NCI-H748 (cell line): Measurements from ENCODE around the gene DNM2.

Experiments
- DNase-seq: peaks from one replicate; lab custom pipeline; 2025; ENCODE audit not compliant: unreplicated experiment; lab: John Stamatoyannopoulos, UW

DNM2 gene

GRCh38 chr19:10811391-10812111 lies 93.7 kb downstream of the DNM2 start:
- no peak for DNase-seq

GRCh38 chr19:10812196-10812595 lies 94.3 kb downstream of the DNM2 start:
- no peak for DNase-seq

GRCh38 chr19:10812902-10813404 lies 95.1 kb downstream of the DNM2 start:
- DNase-seq: no peak

GRCh38 chr19:10815007-10815536 lies 97.2 kb downstream of the DNM2 start:
- no peak for DNase-seq

DNA sequence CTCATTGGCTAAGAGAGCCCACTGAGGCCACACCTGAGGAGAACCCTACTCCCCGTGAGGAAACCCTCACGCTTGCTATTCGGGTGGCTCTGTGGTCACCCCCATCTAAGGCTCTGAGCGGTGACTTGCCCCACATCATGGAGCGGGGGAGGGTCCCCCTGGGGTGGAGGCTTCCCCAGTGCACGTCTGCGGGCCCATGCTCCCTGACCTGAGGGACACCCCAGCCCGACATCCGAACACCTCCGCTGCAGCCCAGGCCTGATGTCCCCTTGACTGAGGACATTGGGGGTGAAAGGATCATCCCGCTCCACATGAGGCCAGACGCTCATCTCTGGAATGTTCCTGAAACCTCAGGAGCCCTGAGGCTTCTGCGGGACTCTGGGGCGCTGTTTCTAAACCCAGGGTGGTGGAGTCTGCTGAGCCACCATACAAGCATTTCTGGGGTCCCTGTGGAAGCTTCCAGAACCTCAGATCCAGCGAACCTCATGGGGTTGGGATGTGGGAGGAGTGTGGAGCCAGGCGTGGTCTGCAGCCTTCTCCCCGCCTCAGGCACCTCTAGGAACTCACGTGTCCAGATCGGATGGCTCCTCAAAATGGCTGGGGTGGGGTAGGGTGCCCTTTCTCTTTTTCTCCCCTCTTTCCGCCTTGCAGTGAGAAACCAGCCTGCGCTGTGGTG lies 98.2 kb downstream of the DNM2 start:
- no peak for DNase-seq

DNA sequence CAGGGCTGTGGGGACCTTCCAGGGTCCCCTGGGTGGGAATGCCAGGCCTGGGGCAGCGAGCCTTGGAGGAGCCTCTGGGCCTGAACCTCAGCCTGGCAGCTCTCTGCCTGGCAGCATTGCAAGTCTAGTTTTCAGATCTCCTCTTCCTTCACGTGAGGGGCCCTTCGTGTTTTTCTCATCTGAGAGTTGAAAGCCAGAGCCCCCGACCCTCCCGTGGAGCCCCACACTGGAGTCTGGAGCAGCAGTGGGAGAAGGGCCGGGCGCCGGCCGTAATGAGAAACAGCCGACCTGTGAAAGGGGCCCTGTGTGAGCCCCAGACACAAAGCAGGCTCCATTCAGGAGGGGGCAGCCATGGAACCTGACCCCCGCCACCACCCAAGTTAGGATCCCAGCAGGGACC lies 98.8 kb downstream of the DNM2 start:
- no peak for DNase-seq

DNA sequence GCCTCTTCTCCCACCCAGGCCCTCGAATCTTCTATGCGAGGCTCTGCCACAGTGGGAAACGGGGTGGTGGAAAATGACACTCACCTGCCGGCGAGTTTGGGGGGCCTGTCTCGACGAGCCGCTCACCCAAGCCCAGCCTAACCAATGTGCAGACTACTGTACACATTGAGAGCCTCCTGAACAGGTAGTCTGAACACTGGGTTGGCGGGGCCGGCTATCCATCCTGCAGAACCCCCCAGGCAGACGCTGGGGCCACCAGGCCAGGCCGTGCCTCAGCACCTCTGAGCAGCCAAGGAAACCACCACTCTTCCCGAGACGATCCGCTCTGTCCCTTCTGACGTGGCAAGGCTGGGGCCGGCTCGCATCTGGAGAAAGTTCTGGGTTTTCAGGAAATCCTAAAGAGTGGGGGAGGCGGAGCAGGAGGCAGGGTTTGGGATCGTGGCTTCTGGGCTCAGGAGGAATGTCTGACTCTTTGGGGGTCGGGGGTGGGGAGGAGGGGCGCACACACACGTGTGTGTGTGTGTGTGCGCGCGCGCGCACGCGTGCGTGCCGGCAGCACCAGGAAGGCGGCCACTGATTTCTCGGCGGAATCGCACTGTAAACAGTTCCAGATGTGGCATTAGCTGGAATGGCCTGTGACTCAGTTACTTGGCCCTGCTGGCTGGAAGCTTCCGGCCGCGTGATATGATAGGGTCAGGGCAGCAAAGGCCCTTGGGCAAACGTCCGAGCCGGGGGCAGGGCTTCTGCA lies 99.6 kb downstream of the DNM2 start:
- no peak for DNase-seq

- no peak for DNase-seq
Observed at GRCh38 chr19:10818301-10819123, 100.6 kb downstream of the DNM2 start.

GRCh38 chr19:10819124-10820060 lies 101.5 kb downstream of the DNM2 start:
- DNase-seq: no peak

- DNase-seq: no peak
Observed at GRCh38 chr19:10820173-10820572, 102.3 kb downstream of the DNM2 start.

DNA sequence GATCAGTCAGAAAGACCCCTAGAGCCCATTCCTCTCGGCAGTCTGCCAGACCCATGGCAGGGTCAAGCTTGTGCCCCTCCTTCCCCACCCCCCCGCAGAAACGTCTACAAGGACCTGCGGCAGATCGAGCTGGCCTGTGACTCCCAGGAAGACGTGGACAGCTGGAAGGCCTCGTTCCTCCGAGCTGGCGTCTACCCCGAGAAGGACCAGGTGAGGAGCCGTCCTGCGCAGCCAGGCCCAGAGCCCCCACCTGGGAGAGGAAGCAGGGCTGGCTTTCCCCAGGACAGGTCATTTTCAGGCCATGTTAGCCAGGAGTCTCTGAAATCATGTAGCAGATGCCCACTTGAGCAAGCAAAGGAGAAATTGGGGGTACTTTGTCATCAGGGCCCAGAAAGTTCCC lies 105.8 kb downstream of the DNM2 start:
- no peak for DNase-seq

DNA sequence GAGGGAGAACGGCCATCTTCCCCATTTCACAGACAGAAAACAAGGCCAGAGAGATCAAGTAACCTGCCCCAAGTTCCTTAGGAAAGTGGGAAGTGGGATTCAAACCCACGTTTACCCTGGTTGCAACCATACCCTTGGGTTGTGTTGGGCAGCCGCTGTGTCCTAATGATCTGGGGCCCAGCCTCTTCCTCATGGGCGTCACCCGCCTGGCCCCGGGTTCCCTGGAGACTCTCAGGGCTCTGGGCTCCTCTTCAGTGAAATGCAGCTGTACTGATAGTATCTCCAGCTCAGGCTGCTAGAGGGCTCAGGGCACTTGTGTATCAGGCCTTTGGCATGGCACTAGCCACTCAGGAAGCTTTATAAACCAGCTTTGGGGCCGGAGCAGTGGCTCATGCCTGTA lies 108.4 kb downstream of the DNM2 start:
- DNase-seq: no peak

DNA sequence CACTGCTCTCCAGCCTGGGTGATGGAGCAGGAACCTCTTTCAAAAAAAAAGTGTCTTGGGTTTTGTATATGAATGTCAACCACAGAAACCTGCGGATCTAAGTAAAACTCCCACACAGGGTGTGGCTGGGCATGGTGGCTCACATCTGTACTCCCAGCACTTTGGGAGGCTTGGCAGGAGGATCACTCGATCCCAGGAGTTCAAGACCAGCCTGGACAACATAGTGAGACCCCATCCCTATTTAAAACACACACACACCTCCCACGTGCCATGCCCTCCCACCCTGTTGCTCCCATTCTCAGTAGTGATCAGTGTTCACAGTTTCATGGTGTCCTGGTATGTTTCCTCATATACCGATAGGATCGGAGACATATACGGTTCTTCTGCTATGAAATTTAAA lies 109.0 kb downstream of the DNM2 start:
- DNase-seq: no peak

DNA sequence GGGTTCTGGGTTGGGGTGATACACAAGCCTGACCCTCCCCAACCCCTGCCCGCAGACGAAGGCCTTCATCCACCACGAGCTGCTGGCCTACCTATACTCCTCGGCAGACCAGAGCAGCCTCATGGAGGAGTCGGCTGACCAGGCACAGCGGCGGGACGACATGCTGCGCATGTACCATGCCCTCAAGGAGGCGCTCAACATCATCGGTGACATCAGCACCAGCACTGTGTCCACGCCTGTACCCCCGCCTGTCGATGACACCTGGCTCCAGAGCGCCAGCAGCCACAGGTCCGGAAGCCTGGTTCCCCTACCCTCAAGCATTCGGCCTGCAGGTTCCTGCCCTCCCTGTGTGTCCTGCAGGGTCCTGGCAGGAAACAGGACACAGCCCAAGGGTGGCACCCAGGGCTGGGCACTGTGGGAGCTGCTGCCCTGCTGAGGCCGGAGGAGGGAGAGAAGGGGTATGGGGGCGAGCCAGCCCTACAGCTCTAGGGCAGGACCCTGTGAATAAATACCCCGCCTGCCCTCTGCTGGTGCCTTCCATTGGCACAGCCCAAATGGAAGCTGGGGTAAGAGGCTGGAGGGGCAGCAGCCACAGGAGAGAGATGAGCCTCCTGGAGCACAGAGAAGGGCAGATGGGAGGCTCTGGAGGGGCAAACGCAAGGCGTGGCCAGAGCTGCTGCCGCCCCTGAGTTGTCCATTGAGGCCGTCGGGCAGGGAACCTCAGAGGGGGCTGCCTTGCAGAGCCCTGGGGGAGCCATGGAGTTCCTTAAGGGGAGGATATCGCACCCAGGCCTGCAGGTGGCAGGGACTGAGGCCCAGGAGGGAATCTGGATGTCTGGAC lies 111.3 kb downstream of the DNM2 start:
- DNase-seq: no peak

- DNase-seq: no peak
Observed at GRCh38 chr19:10829967-10830366, 112.1 kb downstream of the DNM2 start.

DNA sequence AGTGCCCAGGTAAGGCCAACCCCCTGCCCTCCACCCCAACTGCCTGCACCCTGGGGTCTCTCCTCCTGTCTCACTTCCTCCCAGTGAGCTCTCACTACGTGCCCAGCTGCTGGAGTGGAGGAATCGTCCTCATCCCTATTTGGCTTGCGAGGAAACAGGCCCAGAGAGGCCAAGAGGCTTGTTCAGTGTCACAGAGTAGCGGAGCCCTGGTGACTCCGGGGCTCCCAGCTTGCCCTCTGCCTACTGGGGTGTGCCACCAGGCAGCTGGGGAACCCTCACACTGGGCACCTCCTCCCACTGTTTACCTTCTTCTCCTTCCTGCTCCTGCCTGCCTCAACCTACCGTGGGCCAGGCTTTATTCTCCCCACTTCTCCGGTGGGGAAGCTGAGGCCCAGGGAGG lies 112.5 kb downstream of the DNM2 start:
- DNase-seq: no peak

GRCh38 chr19:10830931-10831779 lies 113.3 kb downstream of the DNM2 start:
- no peak for DNase-seq
